GM19035 (cell line): ENCODE data around the gene CFAP99.
A peak's percentile ranks its signal among the peaks of the same experiment; 100 is the strongest.

Experiments
- ATAC-seq: cut with Tn5 transposase; IDR thresholded peaks from one replicate; pipeline ENCODE4 v1.9.1; 2021; ENCODE audit not compliant: unreplicated experiment

CFAP99 gene

DNA sequence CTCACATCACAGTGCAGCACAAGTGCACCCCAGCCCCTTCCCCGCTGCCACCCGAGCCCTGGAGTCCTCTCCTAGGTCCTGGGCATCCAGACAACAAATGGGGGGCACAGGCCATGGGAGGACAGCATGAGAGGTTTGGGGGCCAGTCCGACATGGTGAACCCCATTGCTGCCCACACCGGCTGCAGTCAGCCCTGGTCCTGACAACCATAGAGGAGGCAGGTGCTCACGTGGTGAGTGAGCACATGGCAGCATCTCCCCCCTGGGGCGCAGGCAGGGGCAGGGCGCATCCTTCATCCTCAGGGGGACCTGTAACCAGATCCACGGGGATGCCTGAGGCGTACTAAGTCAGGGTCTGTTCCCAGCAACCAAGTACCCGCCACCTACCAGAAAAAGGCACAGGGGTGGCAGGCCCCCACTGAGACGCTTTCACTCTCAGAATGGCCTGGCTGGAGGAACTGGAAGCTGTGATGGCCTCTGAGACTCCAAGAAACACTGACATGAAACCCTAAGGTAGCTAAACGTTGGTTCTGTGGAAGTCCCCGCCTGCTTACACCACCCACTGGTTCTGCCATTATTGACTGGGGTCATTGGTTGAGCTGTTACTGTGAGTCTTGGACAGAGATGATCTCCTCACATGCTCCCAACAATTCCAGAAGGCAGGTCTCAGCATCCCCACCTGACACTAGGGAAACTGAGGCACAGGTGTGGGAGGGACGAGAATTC lies 6.8 kb upstream of the CFAP99 start:
- no peak for ATAC-seq

DNA sequence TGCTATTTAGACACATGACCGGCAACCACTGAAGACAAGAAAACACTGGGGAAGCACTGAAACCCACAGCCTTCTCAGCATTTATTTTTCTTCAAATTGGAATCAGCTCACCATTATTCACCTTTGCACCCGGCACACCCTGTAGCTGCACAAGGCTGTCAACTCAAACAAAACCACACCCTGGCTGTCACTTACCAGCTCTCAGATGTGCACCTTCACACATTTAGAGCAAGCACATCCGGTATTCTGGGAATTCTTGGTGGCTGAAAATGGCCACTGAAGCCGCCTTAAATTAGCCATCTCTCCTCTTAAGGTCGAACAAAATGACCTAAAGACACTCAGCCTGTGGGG lies 6.2 kb upstream of the CFAP99 start:
- peak; percentile 30 for ATAC-seq

DNA sequence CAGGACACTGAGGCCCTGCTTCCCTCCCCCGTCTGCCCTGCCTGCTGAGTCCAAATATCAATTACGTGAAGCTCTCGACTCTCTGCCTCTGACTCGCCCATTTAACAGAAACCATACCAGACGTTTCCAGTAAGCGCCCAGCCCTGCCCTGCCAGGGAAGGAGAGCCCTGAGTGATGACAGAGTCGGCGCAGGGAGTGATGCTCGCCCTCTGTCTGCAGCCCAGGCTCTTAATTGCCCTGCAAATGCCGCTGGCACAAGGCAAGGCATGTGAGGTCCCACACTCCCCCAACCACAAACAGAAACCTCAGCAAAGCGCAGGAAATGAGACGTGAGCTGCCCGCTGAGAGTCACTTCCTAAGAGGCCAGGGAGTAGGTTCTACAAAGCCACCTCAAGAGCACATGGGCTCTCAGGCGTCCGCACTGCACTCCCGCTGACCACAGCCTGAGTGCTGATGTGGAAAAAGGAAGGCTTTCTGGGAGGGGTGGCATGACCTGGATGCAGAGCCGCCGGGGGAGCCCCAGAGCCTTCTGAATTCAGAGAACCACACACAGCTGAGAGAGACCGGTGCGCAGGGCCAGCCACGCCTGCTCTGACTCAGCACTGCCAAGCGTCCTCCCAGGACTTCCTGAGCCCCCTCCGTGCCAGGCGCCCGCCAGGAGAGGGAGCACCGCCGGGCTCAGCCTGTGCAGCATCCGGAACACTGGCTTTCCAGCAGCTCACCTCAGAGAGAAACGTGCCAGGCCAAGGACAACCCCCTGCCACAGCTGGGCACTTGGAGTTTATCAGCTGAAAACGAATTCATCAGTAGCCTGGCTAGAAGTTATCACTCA lies 5.7 kb upstream of the CFAP99 start:
- ATAC-seq: peak; percentile 61

GRCh38 chr4:2413821-2414610 lies 4.7 kb upstream of the CFAP99 start:
- no peak for ATAC-seq

DNA sequence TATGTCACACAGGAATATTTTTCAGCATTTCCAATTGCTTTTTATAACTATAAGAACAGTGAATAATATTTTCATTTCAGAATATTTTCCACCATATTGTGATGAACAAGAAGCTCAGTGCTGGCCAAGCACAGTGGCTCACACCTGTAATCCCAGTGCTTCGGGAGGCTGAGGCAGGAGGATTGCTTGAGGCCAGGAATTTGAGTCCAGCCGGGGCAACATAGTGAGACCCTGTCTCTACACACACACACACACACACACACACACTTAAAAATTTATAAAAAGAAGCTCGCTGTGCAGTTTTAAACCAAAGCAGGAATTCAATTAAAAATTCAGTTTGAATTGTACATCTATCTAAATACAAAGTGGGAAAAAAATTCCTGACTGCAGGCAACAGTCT lies 3.5 kb upstream of the CFAP99 start:
- ATAC-seq: no peak

GRCh38 chr4:2415881-2416563 lies 2.7 kb upstream of the CFAP99 start:
- no peak for ATAC-seq

GRCh38 chr4:2416564-2417225 lies 2.1 kb upstream of the CFAP99 start:
- ATAC-seq: no peak

GRCh38 chr4:2417226-2417764 lies 1.5 kb upstream of the CFAP99 start:
- no peak for ATAC-seq

GRCh38 chr4:2417765-2418649 lies 748 bp upstream of the CFAP99 start, which contains the start of gene ZFYVE28:
Gene ZFYVE28, minus strand, starts transcription at chr4:2418645. Its CDS starts 322 bp downstream, at chr4:2418323.
- ATAC-seq: peak; percentile 27

- no peak for ATAC-seq
These were observed 1.1 kb downstream of the CFAP99 start for GRCh38 chr4:2419814-2420213.

DNA sequence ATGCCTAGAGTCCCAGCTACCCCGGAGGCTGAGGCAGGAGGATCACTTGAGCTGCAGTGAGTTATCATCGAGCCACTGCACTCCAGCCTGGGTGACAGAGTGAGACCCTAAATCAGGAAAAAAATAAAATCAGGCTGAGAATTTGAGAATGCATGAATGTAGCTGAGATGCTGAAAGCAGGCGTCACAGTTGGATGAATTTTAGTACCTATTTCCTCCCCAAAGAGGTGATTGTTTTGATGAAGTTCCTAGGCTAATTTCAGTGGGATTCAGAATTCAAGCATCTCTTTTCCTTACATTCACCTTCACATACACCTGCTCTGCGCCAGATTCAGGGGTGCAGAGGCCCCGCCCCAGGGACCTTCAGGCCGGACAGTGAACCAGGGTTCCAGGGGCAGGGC lies 3.2 kb downstream of the CFAP99 start:
- no peak for ATAC-seq

GRCh38 chr4:2423066-2423465 lies 4.3 kb downstream of the CFAP99 start:
- no peak for ATAC-seq

DNA sequence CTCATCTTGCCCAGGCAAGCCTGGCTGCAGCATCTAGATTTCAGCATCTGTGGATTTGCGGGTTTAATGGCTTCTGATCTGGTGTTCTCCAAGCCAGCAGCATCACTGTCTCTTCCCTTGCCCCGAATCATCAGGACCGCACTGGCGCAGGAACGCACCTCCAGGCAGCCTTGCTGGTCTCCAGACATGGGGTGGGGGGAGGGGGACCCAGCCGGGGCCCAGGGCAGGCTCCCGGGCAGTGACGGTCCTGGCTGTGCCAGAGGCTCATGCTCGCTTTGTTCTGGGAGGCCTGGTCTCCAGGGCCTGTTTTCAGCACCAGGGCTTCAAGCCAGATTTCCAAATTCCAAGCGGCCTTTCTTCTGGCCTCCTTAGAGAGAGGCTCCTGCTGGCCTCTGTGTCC lies 4.9 kb downstream of the CFAP99 start:
- no peak for ATAC-seq

DNA sequence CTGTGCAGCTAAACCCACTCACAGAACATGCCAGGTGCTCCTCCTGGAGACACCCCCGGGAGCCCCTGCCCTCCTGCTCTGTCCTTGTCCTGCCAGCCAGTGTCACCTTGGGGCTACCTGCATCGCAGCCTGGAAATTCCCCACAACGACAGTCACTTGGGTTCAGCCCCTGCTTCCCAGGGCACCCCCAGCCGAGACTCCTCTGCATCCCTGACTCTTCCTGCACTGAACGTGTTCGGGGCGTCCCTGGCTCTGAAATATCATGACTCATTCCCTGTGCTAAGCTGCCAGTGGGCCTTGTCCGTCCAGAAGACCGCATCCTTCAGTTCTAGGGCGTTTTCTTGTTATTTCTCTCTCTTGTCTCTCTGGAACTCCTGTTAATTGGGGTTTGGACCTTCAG lies 5.8 kb downstream of the CFAP99 start:
- no peak for ATAC-seq

DNA sequence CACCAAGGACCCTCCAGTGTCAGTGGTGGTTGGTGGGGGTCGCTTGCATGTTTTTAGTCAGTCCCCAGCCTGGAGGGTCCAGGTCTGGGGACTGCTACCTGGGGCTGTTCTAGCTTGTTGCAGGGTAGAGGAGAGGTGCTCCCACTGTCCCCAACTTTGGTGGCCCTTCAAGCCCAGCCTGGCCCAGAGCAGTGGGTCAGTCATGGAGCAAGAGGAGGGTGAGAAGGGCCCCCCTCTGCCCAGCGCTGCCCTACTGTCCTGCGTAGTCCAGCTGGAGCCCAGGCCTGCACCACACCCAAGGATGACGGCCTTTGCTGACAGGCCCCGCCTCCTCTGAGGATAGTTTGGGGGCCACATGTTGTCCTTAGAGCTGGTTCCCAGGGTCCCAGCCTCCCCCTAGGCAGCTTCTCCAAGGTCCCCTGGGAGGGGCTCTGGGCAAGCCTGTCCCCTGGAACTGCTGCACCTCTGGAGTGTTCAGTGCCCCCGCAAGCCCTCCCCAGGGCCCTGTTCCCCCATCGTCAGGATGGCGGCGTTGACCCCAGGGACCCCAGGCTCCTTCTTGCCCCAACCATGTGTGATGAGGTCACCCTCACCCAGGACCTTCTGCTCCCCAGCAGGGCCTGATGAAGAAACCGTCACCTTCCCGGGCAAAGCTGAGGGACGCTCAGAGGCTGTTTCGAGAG lies 6.8 kb downstream of the CFAP99 start:
- ATAC-seq: no peak

- ATAC-seq: no peak
These were observed 7.3 kb downstream of the CFAP99 start for GRCh38 chr4:2426069-2426397.

- ATAC-seq: no peak
These were observed 8.0 kb downstream of the CFAP99 start for GRCh38 chr4:2426711-2427275.
